PFSK-1 (cell line): ENCODE data around the gene ZNF180.

Experiments used
- POLR2AphosphoS5 ChIP-seq: IDR thresholded peaks from 2 replicates; pipeline ENCODE4 v1.6.1; 2012; ENCODE audit warnings: low read depth, mild to moderate bottlenecking, control low read depth, low read length, moderate library complexity
- SIN3A ChIP-seq: IDR thresholded peaks from 2 replicates; pipeline ENCODE4 v1.6.1; 2012; ENCODE audit warnings: mild to moderate bottlenecking, low read length, moderate library complexity, borderline replicate concordance; ENCODE audit not compliant: insufficient read depth
- TAF1 ChIP-seq: IDR thresholded peaks from 2 replicates; pipeline ENCODE4 v1.6.1; 2012; ENCODE audit warnings: low read length, control low read depth, borderline replicate concordance; ENCODE audit not compliant: insufficient read depth
- TF ChIP-seq, protein P1 (sequence below), 2 experiments: IDR thresholded peaks; 2 replicates each; pipeline versions ENCODE4 v1.6.1 to v1.8.0; 2011 to 2012; ENCODE audit warnings: low read depth in 2 of 2, low read length in 2 of 2, control low read depth in 1 of 2, inconsistent platforms in 1 of 2, mild to moderate bottlenecking in 1 of 2, moderate library complexity in 1 of 2; ENCODE audit not compliant: insufficient read depth in 1 of 2

GRCh38 chr19:44499962-44500949 lies at the start of gene ZNF180:
- TF ChIP-seq POLR2AphosphoS5 (peak; percentile 91), TAF1 (peak; percentile 68; the same call in 1 of the 2 replicates), SIN3A (peak; percentile 46; the same call in 1 of the 2 replicates)
- TF ChIP-seq, protein P1, sequence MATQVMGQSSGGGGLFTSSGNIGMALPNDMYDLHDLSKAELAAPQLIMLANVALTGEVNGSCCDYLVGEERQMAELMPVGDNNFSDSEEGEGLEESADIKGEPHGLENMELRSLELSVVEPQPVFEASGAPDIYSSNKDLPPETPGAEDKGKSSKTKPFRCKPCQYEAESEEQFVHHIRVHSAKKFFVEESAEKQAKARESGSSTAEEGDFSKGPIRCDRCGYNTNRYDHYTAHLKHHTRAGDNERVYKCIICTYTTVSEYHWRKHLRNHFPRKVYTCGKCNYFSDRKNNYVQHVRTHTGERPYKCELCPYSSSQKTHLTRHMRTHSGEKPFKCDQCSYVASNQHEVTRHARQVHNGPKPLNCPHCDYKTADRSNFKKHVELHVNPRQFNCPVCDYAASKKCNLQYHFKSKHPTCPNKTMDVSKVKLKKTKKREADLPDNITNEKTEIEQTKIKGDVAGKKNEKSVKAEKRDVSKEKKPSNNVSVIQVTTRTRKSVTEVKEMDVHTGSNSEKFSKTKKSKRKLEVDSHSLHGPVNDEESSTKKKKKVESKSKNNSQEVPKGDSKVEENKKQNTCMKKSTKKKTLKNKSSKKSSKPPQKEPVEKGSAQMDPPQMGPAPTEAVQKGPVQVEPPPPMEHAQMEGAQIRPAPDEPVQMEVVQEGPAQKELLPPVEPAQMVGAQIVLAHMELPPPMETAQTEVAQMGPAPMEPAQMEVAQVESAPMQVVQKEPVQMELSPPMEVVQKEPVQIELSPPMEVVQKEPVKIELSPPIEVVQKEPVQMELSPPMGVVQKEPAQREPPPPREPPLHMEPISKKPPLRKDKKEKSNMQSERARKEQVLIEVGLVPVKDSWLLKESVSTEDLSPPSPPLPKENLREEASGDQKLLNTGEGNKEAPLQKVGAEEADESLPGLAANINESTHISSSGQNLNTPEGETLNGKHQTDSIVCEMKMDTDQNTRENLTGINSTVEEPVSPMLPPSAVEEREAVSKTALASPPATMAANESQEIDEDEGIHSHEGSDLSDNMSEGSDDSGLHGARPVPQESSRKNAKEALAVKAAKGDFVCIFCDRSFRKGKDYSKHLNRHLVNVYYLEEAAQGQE (IDR thresholded peaks at IDR 0.05; ENCODE audit: insufficient read depth in 1 of 2, low read depth in 2 of 2, low read length in 2 of 2), result no peak
